PC-3 (cell line): ENCODE measurements around the gene CYP4F11. TPM values are rescaled to one million over a fixed set of nuclear protein-coding genes. Genes with fewer than 3 reads are reported as not detected.

Experiments used
- ATAC-seq: fragments of 200-7000 bp; cut with Tn5 transposase; 2 replicates; pipeline ENCODE4 v1.9.1; 2020; ENCODE audit warnings: mild to moderate bottlenecking, moderate library complexity
- BruUV-seq: library from RNA; stranded (reverse); fragments of 400-500 nt; replicated peaks from 2 replicates; lab custom pipeline; 2021; lab: Mats Ljungman, UMichigan
- CTCF ChIA-PET: fragments of 300-600 bp; sonication (Branson Sonifier 250); formaldehyde crosslinking; loops from one replicate; lab custom pipeline; 2022; ENCODE audit warnings: antibody characterized with exemption; lab: Charles Lee
- POLR2A ChIA-PET: fragments of 300-600 bp; sonication (Branson Sonifier 250); formaldehyde crosslinking; loops from one replicate; lab custom pipeline; 2022; ENCODE audit warnings: antibody characterized with exemption; ENCODE audit not compliant: unreplicated experiment; lab: Charles Lee
- DNase-seq: peaks from one replicate; pipeline ENCODE4 v3.0.0-alpha.2; 2015
- H2AFZ ChIP-seq: fragments of 300-600 bp; sonication (generic); 2 replicates; pipeline ENCODE4 v1.6.0; 2016; ENCODE audit warnings: antibody characterized with exemption, low read length
- H3F3A ChIP-seq: fragments of 300-600 bp; sonication (generic); one replicate; pipeline ENCODE4 v1.6.0; 2017; ENCODE audit warnings: antibody characterized with exemption, low read length, control low read depth, mild to moderate bottlenecking; ENCODE audit not compliant: unreplicated experiment
- H3K27ac ChIP-seq: fragments of 300-600 bp; sonication (generic); 2 replicates; pipeline ENCODE4 v1.5.1; 2016; ENCODE audit warnings: mild to moderate bottlenecking, low read length
- H3K27me3 ChIP-seq: fragments of 300-600 bp; sonication (generic); 2 replicates; pipeline ENCODE4 v1.6.1; 2016; ENCODE audit warnings: low read length, mixed read lengths
- H3K36me3 ChIP-seq: fragments of 300-600 bp; sonication (generic); 2 replicates; pipeline ENCODE4 v1.6.1; 2016; ENCODE audit warnings: low read depth, mixed run types, low read length, mixed read lengths
- H3K4me1 ChIP-seq: fragments of 300-600 bp; sonication (generic); 2 replicates; pipeline ENCODE4 v1.5.1; 2016; ENCODE audit warnings: low read length; ENCODE audit not compliant: insufficient read depth
- H3K4me2 ChIP-seq: fragments of 300-600 bp; sonication (generic); 2 replicates; pipeline ENCODE4 v1.6.0; 2016; ENCODE audit warnings: low read length
- H3K4me3 ChIP-seq: fragments of 300-600 bp; sonication (generic); 2 replicates; pipeline ENCODE4 v1.5.1; 2016; ENCODE audit warnings: mild to moderate bottlenecking, low read length, mixed read lengths
- H3K79me2 ChIP-seq: fragments of 300-600 bp; sonication (generic); 2 replicates; pipeline ENCODE4 v1.6.1; 2017; ENCODE audit warnings: low read length, mixed read lengths
- H3K9ac ChIP-seq: fragments of 300-600 bp; sonication (generic); 2 replicates; pipeline ENCODE4 v1.6.0; 2016; ENCODE audit warnings: mild to moderate bottlenecking, low read length
- H3K9me2 ChIP-seq: fragments of 300-600 bp; sonication (generic); replicated peaks from 2 replicates; pipeline ENCODE4 v1.6.1; 2016; ENCODE audit warnings: mixed run types, low read length, mixed read lengths
- H3K9me3 ChIP-seq: fragments of 300-600 bp; sonication (generic); 2 replicates; pipeline ENCODE4 v1.6.1; 2016; ENCODE audit warnings: low read length, mixed read lengths
- H4K20me1 ChIP-seq: fragments of 300-600 bp; sonication (generic); 2 replicates; pipeline ENCODE4 v1.6.1; 2016; ENCODE audit warnings: low read length, mixed read lengths
- EZH2 ChIP-seq: fragments of 300-600 bp; sonication (generic); IDR thresholded peaks from one replicate; pipeline ENCODE4 v1.6.1; 2017; ENCODE audit warnings: antibody characterized with exemption, mild to moderate bottlenecking, low read length; ENCODE audit not compliant: unreplicated experiment
- EZH2phosphoT487 ChIP-seq: fragments of 300-600 bp; sonication (generic); IDR thresholded peaks from 2 replicates; pipeline ENCODE4 v1.6.1; 2018; ENCODE audit warnings: mild to moderate bottlenecking, antibody characterized with exemption, low read length, borderline replicate concordance
- intact Hi-C: fragments of 100-400 bp; cut with micrococcal nuclease; formaldehyde crosslinking; loops from 2 replicates; pipeline ENCODE4 v1.9.0; 2023
- total RNA-seq: library from RNA; depleted of rRNA; stranded (reverse); fragments of >200 nt; gene quantifications from 2 replicates; pipeline ENCODE4 v1.2.3, GENCODE V29; 2014
- TF ChIP-seq, protein P1 (sequence below): fragments of 300-600 bp; sonication (generic); conservative IDR thresholded peaks from 2 replicates; pipeline ENCODE4 v1.5.1; 2017; ENCODE audit warnings: antibody characterized with exemption, low read depth, mild to moderate bottlenecking, low read length

The CYP4F11 gene
- total RNA-seq, 1 experiment from 2014 or later: 0.11 TPM

DNA sequence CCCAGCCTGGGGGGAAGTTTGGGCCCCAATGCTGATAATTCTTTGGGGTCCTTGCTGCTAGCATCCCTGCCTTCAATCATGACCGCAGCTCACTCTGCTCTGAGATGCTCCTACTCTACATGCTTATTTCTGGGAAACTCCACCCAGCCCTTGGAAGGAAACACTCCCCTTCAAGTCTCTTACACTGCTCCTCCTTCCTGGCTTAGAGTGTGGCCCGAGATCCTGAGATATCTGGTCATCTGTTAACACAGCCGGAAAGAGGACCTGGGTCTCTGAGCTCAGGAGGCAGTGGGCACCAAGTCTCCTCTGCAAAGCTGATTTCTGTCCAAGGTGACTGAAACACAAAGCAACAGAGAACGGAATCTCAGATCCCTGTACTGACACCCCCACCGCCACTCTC lies 69.5 kb downstream of the CYP4F11 start:
- Histone ChIP-seq H2AFZ (no peak overlapping the region), H3K27ac (no peak overlapping the region), H3K4me2 (no peak overlapping the region), H3K4me1 (no peaks in the 10 kb centered on the region), H3K36me3 (no peaks in the 10 kb centered on the region), H3K4me3 (no peak overlapping the region), H3K9ac (no peak overlapping the region), H3K9me3 (no peaks in the 10 kb centered on the region), H3K9me2 (no peaks in the 10 kb centered on the region), H3K79me2 (no peaks in the 10 kb centered on the region), H3K27me3 (no peaks in the 10 kb centered on the region; the same call in 1 of the 2 replicates), H3F3A (no peaks in the 10 kb centered on the region), H4K20me1 (no peaks in the 10 kb centered on the region)
- ChIA-PET CTCF (no interaction called here), POLR2A (no interaction called here)
- intact Hi-C loops: no loop called here
- no TSS peak for BruUV-seq
- ATAC-seq: no peak
- DNase-seq: no peak
- TF ChIP-seq EZH2 (no peak), EZH2phosphoT487 (no peak)
- TF ChIP-seq, protein P1, sequence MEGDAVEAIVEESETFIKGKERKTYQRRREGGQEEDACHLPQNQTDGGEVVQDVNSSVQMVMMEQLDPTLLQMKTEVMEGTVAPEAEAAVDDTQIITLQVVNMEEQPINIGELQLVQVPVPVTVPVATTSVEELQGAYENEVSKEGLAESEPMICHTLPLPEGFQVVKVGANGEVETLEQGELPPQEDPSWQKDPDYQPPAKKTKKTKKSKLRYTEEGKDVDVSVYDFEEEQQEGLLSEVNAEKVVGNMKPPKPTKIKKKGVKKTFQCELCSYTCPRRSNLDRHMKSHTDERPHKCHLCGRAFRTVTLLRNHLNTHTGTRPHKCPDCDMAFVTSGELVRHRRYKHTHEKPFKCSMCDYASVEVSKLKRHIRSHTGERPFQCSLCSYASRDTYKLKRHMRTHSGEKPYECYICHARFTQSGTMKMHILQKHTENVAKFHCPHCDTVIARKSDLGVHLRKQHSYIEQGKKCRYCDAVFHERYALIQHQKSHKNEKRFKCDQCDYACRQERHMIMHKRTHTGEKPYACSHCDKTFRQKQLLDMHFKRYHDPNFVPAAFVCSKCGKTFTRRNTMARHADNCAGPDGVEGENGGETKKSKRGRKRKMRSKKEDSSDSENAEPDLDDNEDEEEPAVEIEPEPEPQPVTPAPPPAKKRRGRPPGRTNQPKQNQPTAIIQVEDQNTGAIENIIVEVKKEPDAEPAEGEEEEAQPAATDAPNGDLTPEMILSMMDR: no peak

DNA sequence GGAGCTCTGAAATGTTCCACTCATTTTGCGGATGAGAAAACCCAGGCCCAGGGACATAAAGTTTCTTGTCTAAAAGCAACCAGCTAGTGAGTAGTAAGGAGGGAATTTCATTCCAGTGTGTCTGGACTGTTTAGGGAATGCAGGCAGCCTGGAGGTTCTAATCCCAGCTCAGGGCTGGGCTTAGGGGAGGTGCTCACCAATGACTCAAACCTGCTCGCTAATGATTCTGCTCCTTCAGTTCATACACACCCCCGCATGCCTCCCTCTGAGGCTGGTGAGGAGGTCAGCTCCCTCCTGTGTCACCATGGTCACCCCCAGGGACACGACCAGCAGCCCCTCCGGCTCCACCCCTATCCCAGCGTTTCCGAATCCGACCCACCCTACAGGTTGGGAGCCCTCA lies 71.1 kb downstream of the CYP4F11 start:
- H3K4me3 ChIP-seq: no peak overlapping the region

DNA sequence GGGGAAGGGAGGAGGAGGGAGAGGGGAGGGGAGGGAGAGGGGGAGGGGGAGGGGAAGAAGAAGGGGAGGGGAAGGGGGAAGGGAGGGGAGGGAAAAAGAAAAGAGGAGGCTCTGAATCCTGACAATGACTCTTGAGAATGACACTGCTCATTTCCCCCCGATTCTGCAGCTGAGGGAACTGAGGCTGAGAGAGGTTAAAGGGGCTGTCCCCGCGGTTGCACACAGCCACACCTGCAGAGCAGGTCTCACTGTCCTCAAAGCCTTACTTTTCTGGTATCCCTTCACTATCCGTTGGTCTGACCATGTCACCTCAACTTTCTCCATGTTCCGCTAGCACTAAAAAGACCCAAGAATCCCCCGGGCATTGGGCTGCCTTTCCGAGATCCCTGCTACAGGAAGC lies 71.9 kb downstream of the CYP4F11 start:
- Histone ChIP-seq H3K9me2 (no peaks in the 10 kb centered on the region), H3K9ac (no peak overlapping the region), H3K27me3 (peaks cover 3% of the 10 kb centered on the region; the same call in 1 of the 2 replicates), H3F3A (no peaks in the 10 kb centered on the region), H3K4me3 (no peak overlapping the region), H3K79me2 (no peaks in the 10 kb centered on the region), H3K27ac (no peak overlapping the region), H3K9me3 (no peaks in the 10 kb centered on the region), H3K36me3 (no peaks in the 10 kb centered on the region), H4K20me1 (no peaks in the 10 kb centered on the region), H2AFZ (no peak overlapping the region), H3K4me1 (no peaks in the 10 kb centered on the region), H3K4me2 (no peak overlapping the region)
- BruUV-seq: no TSS peak
- no peak for TF ChIP-seq EZH2phosphoT487
- TF ChIP-seq, protein P1: no peak
- no peak for TF ChIP-seq EZH2
- ATAC-seq (no peak), DNase-seq (no peak)
- ChIA-PET POLR2A (no interaction called here), CTCF (no interaction called here)
- intact Hi-C loops: no loop called here

More for the DNA sequence above, 71.1 kb downstream of the CYP4F11 start:
- CTCF ChIA-PET: no interaction called here
- Histone ChIP-seq H3K4me1 (no peaks in the 10 kb centered on the region), H3K27ac (no peak overlapping the region), H3F3A (no peaks in the 10 kb centered on the region), H3K27me3 (peaks cover 3% of the 10 kb centered on the region; the same call in 1 of the 2 replicates), H3K79me2 (no peaks in the 10 kb centered on the region), H3K4me2 (no peak overlapping the region), H3K36me3 (no peaks in the 10 kb centered on the region), H3K9me3 (no peaks in the 10 kb centered on the region), H4K20me1 (no peaks in the 10 kb centered on the region), H2AFZ (no peak overlapping the region), H3K9me2 (no peaks in the 10 kb centered on the region), H3K9ac (no peak overlapping the region)
- TF ChIP-seq, protein P1: no peak
- TF ChIP-seq EZH2phosphoT487 (no peak), EZH2 (no peak)
- intact Hi-C loops: no loop called here
- no TSS peak for BruUV-seq
- ATAC-seq (no peak), DNase-seq (no peak)
- POLR2A ChIA-PET: no interaction called here
